ENCODE results near the gene ARHGAP1.
A peak's percentile ranks its signal among the peaks of the same experiment; 100 is the strongest.

Gene ARHGAP1

GRCh38 chr11:46700241-46701077, at the start of gene ARHGAP1, which contains the start of gene ZNF408:
Gene ARHGAP1 (minus strand): TSS chr11:46700619. CDS start chr11:46696107, 4,512 bp downstream.
Gene ZNF408 (plus strand): TSS chr11:46701031. CDS start chr11:46701048, 17 bp downstream.
- peak; percentile 100 for DNase-seq

GRCh38 chr11:46747150-46747549, 46.7 kb upstream of the ARHGAP1 start:
- DNase-seq: no peak

- DNase-seq: no peak
These were observed 45.6 kb upstream of the ARHGAP1 start for GRCh38 chr11:46745995-46746394.

- no peak for DNase-seq
These were observed 44.9 kb upstream of the ARHGAP1 start for GRCh38 chr11:46745328-46745727.

GRCh38 chr11:46743693-46744339, 43.4 kb upstream of the ARHGAP1 start:
- no peak for DNase-seq

GRCh38 chr11:46743043-46743442, 42.6 kb upstream of the ARHGAP1 start:
- DNase-seq: no peak

DNA sequence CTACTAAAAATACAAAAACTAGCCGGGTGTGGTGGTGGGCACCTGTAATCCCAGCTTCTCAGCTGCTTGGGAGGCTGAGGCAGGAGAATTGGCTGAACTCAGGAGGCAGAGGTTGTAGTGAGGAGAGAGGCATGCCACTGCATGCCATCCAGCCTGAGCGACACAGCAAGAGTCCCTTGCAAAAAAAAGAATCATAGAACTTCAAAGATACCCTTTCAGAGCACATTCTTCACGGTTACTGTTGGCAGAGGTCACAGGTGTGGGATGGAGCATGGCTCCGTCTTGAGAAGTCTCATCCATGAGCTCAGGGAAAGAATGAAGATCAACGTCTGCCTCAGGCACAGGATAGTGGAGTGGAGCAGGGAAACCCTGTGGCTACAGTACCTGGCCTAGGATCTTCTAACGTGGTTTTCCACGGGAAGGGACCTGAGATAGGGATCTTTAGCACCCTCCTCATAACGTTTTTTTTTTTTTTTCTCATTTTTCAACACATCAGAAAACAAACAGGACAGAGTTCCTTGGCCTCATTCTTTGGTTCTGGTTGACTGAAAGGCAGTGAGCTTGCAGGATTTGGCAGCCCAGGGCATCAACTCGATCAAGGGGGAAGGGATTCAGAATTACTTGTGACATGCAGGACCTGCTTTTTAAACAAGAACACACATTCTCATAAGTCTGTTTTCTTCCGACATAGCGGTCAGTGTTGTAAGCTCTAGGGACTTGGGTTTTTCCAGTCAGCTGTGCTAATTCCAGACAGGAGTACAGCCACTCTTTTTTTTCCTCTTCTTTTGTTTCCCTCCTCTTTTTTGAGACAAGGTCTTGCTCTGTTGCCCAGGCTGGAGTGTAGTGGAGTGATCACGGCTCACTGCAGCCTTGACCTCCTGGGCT, 41.4 kb upstream of the ARHGAP1 start:
- DNase-seq: no peak

GRCh38 chr11:46738887-46739286, 38.5 kb upstream of the ARHGAP1 start:
- peak; percentile 18 for DNase-seq

GRCh38 chr11:46737699-46738098, 37.3 kb upstream of the ARHGAP1 start:
- no peak for DNase-seq

- no peak for DNase-seq
These were observed 36.2 kb upstream of the ARHGAP1 start for GRCh38 chr11:46736615-46737014.

DNA sequence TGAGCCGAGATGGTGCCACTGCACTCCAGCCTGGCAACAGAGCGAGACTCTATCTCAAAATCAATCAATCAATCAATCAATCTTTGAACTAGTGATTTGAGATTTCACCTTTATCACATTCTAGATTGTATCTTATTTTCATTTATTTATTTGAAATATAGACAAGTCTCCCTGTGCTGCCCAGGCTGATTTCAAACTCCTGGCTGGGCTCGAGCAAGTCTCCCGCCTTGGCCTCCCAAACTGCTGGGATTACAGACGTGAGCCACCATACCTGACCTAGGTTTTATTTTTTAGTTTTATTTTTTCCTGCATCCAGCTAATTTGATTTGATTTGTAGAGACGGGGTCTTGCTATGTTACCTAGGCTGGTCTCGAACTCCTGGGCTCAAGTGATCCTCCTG, 35.7 kb upstream of the ARHGAP1 start:
- no peak for DNase-seq

DNA sequence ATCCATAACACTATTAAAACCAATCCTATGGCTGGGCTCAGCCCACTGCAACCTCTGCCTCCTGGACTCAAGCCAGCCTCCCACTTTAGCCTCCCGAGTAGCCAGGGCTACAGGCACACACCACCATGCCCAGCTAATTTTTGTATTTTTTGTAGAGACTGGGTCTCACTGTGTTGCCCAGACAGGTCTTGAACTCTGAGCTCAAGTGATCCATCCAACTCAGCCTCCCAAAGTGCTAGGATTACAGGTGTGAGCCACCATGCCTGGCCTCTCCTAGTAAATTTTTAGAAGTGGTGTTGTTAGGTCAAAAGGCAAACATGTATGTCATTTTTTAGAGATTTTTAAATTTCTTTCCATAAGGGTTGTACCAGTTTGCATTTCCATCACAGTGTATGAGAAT, 32.8 kb upstream of the ARHGAP1 start:
- DNase-seq: no peak

DNA sequence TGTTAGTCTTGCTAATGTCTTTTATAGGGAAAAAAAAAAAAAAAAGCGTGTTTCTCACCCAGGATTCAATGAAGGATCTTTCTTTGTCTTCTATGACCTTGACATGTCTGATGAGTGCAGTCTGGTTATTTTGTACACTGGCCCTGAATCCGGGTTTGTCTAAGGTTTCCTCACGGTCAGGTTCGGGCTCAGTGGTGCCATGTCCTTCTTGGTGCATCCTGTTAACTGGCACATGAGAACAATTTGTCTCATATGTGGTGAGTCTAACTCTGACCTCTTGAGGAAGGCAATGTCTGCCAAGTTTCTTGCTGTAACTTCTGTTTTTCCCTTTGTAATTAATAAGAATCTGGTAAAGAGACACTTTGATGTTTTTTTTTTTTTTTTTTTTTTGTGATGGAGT, 31.1 kb upstream of the ARHGAP1 start:
- DNase-seq: no peak

DNA sequence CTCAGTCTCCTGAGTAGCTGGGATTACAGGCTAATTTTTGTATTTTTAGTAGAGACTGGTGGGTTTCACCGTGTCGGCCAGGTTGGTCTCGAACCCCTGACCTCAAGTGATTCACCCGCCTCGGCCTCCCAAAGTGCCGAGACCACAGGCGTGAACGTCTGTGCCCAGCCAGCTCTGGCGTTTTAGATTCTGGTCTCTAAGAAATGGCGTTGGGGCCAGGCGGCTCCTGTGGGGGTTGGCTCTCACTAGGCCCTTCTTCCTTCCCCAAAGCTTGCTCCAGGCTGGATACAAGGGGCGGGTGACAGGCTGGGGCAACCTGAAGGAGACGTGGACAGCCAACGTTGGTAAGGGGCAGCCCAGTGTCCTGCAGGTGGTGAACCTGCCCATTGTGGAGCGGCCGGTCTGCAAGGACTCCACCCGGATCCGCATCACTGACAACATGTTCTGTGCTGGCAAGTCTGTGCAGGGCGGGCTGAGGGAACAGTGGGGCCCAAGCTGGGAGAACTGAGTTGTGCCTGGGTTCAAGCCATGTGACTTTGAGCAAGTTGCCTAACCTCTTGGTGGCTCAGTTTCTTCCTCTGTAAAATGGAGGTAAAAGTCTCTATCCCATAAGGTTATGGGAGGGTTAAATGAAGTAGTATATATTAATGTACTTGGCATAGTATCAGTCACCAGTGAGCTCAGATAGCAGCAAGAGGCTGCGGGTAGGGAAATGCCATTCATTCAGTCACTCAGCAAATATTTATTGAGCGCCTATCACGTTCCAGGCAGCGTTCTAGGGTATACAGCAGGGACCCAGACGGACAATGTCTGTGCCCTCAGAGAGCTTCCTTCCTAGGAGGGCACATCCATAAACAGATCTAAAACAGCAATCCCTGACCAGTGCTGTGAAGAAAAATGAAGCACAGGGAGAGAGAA, 28.9 kb upstream of the ARHGAP1 start:
- DNase-seq: no peak

DNA sequence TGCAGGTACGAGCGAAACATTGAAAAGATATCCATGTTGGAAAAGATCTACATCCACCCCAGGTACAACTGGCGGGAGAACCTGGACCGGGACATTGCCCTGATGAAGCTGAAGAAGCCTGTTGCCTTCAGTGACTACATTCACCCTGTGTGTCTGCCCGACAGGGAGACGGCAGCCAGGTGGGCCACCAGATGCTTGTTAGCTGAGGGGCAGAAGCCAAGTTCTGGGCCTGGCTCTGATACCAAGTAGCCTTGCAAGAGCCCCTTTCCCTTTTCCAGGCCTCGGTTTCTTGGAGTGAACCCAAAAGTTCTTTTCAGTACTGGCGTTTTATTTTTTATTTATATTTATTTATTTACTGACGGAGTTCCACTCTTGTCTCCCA, 28.2 kb upstream of the ARHGAP1 start:
- DNase-seq: no peak

- DNase-seq: no peak
These were observed 27.7 kb upstream of the ARHGAP1 start for GRCh38 chr11:46727952-46728658.

- no peak for DNase-seq
These were observed 25.9 kb upstream of the ARHGAP1 start for GRCh38 chr11:46726206-46726862.

DNA sequence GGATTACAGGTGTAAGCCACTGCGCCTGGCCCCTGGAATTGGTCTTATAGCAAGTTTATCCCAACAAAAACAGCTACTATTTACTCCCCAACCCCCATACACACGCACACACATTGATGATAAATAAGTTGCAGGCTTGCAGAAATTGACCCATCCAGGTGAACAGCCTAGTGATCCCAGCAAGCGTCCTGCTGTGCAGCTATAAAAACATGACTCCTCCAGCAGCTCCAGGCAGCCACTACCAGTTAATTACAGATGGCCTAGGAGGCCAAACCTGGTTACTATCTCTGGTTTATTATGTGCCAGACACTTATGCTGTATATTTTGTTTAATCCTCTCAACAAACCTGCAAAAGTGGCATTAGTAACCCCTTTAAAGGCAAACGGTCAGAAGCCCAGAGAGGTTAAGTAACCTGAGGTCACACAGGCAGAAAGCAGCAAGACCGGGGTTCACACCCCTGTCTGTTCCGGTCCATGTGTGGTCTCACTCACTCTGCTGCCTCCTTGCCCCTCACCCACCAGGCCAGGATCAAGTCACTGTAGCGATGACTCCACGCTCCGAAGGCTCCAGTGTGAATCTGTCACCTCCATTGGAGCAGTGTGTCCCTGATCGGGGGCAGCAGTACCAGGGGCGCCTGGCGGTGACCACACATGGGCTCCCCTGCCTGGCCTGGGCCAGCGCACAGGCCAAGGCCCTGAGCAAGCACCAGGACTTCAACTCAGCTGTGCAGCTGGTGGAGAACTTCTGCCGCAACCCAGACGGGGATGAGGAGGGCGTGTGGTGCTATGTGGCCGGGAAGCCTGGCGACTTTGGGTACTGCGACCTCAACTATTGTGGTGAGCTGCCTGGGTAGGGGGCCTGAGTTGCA, 25.2 kb upstream of the ARHGAP1 start:
- DNase-seq: no peak

- DNase-seq: no peak
These were observed 23.7 kb upstream of the ARHGAP1 start for GRCh38 chr11:46724088-46724487.

- DNase-seq: no peak
These were observed 22.9 kb upstream of the ARHGAP1 start for GRCh38 chr11:46723359-46723680.
